UCSD-AML1 (cell line): ENCODE results near the gene DNAH8.

Experiments used
- DNase-seq: peaks from one replicate; lab custom pipeline; 2025; ENCODE audit not compliant: unreplicated experiment; lab: John Stamatoyannopoulos, UW

DNAH8 gene

DNA sequence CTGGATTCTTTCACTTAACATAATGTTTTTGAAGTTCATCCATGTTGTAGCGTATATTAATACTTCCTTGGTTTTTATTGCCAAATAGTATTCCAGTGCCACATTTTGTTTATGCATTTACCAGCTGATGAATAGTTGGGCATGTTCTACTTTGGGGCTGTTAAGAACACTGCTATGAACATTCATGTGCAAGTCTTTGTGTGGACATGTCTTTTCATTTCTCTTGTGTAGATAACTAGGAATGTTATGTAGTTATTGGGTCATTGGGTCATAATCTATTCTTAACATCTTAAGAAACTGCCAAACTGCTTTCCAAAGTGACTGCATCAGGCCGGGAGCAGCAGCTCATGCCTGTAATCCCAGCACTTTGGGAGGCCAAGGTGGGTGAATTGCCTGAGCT is 289.7 kb downstream of the DNAH8 start:
- DNase-seq, result no peak

DNA sequence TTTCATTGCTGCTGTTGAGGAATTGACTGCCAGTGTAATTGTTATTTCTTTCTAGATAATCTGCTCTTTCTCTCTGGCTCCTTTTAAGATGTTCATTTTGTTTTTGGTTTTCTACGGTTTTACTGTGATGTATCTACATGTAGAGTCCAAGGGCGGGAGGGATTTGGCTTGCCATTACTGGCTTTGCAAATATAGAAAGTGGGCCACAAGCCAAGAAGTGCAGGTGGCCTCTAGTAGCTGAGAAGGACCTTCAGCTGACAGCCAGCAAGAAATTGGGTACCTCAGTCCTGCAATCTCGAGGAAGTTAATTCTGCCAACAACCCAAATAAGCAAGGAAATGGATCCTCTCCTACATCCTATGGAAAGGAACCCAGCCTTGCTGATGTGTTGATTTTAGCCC is 290.7 kb downstream of the DNAH8 start:
- DNase-seq, result no peak

DNA sequence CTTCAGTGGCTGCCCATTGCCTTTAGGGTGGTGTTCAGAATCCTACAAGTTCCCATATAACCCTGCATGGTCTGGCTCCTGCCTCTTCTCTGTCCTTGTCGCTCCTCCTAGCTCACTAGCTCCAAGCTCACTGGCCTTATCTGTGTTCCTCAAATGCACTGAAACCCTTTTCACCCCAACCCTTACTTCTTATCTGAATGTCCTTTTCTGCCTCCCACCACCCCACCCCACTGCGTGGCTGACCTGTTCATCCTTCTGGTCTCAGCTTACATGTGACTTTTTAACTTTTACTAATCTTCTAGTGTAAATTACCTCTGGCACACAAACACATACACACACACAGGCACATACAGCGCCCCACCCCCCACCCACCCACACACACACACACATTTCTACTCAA is 292.5 kb downstream of the DNAH8 start:
- DNase-seq, result no peak

DNA sequence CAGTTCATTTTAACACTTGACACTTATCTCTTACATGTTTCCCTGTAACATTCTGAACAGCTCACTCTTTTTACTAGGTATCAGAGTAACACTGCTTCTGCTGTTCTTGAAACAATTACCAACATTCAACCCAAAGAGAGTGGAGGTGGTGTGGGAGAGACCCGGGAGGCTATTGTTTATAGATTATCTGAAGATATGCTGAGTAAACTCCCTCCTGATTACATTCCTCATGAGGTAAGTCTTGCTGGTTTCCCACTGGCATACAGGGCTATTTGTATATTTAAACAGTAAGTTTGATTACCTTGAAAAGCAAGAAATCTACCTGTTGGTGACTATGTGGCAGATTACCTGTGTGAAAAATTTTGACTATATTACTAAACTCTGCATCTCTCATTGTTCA is 293.6 kb downstream of the DNAH8 start:
- no peak for DNase-seq

DNA sequence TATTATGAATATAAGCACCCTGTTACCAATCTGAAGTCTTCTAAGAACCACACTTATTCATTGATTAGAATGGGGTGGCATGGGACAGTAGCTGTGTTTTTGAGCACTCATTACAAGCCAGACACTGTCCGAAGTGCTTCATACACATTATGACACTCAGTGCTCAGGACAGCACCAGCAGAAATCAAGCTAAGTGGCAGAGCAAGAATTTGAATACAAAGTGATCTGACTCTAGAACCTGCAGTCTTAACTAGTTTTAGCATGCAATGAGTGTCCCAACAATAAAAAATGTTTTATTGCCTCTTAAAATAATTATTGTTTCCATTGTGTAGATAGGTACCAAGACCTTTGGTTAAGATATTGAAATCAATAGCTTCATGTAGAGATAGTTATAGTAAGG is 294.4 kb downstream of the DNAH8 start:
- no peak for DNase-seq

DNA sequence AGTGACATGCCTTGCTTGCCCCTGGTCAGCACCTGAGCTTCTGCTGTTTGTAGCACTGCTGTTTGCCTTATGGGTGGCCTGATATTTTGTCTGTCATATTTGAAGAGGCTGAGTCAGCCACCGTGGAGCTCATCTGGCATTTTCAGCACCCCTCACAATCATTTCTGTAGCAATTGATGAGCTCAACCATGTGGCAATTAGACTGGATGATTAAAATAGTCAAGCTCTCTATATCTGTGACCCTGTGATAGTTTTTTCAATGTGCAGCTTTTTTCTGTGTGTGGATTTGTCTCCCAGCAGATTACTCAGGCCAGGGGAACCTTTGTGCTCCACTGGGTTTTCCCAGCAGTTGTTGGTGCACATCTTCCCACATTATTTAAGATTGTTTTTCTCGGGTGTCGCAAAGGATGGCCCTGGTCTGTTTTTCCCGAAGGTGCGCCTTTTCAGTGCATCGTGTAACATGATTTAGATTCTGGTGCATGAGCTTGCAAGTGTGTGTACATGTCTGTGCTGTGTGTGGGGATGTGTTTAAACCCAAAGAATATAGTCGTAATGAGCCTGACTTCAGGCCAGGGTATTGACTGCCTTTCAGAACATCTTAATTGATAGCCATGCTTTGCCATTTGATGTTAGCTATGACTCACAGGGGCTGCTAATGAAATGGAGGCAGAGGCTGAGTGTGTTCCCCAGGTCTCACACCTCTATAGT is 301.9 kb downstream of the DNAH8 start:
- DNase-seq, result no peak

DNA sequence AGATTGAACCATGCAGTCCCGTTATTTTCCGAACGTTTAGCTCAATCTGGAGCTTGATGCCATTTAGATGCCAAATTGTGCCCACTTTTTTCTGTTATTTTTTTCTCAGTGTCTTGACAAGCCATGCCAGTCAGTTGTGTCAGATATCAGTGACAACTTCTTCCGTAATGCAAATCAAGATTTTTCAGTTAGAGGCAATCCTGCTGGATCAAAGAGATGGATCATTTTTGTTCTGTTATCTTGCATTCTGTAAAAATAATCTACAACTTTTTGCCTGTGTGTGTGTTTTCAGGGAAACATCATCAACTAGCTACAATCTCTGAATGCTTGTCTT is 302.4 kb downstream of the DNAH8 start:
- no peak for DNase-seq

DNA sequence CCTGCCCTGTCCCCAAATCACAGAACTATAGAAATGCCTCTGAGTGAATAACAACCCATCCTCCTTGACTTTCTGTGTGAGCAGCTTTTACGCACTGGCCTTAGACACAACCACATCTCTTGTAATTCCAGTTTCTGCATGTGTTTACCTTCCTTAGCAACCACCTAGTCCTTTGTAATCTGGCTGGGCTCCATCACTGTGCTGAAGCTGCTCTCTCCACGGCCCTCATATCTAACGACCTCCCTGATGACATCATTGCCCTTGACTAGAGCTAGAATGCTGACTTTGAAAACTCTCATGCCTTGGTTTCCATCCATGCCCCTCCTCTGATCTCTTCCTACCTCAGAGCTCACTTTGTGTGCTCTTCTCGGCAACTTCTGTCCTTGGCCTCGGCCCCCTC is 303.0 kb downstream of the DNAH8 start:
- no peak for DNase-seq

DNA sequence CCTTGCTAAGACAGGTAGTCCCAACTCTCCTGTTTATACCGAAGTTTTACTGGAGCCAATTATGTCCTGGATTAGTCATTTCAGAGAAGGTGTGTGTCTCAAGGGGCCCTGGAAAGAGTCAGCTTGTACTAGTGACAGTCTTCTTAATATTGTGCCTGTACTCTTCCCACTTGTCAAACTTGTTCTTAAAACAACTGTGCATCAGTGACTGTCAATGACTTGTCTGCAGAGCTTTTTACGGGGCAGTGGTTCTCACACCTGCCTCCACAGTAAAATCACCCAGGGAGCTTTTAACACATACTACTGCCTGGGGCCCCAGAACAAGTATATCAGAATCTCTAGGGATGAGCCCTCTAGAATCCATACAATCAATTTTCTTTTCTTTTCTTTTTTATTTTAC is 305.0 kb downstream of the DNAH8 start:
- DNase-seq, result no peak

DNA sequence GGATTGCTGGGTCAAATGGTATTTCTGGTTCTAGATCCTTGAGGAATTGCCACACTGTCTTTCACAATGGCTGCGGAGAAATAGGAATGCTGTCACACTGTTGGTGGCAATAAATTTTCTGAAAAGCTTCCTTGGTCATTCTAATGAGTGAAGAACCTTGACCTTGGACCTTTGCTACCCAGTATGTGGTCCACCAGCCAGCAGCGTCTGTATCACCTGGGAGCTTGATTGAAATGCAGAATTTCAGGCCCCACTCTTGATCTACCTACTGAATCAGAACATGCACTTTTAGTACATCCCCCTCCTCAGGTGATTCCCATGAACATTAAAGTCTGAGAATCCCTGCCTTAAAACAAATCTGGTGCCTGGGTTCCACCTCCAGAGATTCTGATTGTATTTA is 305.9 kb downstream of the DNAH8 start:
- DNase-seq, result no peak

DNA sequence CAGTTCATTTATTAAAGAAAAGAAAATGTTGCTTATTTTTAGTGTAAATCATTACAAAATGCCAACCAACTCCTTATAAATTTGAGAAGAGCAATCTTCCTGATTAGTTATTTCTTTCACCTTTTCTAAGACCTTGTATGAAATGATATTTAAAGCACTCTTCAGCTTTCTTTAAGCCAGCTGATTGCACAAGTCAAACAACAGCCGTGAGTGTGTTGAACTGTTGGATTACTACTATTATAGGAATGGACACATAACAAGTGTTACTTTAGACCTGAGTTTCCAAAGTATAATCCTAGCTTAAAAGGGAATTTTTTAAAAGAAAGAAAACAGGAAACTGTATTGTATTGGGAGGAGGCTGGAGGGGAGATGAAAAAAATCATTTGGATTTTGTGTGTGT is 306.7 kb downstream of the DNAH8 start:
- no peak for DNase-seq

DNA sequence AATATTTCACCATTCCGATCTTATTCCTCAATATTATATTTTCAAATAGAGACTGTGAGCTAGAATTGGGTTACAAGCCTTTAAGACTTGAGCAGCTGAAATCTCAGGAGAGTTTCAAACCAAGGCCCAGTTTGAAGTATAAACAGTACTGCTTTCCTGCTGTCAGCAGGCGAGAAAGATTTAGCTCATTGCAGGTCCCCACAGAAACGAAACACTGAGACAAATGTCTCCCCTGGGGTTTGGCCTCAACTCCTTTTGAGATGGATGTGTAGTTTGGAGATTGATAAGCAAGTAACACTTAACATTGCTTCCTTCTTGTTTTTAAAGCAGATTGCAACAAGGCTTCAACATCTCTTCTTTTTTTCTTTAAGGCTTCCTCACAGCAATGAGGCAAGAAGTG is 311.1 kb downstream of the DNAH8 start:
- DNase-seq, result no peak

DNA sequence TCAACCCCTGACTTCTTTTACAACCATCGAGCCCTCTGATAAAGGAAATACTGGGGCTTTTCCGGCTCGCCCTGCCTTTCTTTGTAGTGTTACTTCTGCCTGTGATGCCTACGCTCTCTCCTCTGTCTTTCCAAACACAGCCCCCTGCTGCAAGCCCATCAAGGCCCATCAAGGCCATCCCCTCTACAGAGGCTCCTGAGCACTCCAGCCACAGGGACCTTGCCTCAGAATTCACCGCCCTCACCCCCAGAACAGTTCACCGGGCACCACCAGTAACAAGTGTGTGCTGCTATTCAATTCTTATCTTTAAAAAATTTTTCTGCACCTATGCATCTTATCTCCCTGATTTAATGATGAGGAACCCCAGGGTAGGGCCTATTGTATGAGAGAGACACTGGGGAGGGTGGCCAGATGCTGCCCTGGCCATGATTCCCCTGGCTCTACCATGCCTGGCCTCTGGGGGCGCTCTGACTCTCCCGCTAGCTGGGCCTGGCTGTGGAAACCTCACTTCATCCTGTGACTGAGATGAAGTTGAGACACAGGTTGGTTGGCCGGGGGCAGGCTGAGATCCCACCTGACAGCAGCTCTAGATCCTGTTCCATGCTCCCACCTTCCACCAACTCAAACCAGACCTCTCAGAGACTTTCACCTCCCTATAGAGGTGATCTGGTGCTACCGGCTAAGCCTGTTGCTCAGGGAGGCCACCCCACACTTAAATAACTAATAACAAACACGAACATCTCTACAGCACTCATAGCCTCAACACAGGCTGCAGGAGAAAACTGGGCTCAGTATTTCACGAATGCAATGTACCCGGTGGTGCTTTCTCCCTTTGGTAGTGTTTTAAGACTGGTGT is 314.3 kb downstream of the DNAH8 start:
- DNase-seq, result peak; percentile 62

DNA sequence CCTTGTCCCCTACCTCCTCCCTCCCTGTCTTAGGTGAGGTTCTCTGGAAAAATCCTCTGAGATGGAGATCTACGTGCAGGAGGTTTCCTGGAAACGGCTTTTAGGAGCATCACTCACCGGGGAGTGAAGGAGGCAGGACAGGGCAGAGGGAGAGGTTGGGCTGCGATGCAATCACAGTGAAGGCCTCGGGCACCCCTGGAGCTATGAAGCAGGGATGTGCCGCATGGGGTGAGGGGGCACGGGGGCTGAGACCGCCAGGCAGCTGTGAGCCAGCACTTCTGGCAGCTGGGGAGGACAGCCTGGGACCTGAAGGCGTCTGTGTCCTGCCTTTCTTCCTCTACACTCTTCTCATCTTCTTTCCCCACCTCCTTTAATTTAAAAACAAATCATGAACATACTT is 320.6 kb downstream of the DNAH8 start:
- no peak for DNase-seq

DNA sequence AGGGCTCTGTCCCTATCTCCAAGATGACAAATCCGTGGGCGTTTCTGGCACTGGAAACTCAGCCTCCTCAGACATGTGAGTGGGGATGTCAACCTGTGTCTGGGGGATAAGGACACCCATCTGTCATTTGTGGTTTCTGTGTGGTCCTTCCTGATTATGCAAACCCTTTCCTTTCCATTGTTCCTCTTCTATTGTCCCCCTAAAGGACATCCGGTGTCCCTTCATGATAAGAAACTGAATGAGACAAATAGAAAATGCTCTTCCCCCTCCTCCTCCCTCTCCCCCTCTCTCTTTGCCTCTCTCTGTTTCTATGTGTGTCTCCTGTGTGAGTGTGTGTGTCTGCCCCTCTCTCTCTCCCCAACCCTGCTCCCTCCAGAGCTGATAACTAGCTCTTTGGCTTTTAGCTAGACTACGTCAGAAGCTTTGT is 322.0 kb downstream of the DNAH8 start:
- DNase-seq, result no peak

DNA sequence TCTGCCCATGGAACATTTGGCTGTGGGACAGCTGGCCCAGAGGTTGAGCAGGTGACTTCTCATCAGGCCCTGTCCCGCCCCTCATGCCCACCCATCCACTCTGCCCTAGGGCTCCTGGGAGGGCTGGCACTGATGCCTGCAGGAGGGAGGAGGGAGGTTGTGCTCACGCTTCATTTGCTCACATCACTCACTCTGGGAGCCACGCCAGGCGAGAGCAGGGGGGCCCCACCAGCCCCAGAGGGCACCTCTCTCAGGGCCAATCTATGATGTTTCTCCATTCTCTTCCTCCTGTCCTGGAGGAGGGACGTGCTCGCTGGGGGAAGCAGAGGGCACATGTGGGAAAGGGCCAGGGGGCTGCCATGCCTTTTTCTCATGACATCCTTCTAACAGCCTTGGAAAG is 322.6 kb downstream of the DNAH8 start:
- no peak for DNase-seq

DNA sequence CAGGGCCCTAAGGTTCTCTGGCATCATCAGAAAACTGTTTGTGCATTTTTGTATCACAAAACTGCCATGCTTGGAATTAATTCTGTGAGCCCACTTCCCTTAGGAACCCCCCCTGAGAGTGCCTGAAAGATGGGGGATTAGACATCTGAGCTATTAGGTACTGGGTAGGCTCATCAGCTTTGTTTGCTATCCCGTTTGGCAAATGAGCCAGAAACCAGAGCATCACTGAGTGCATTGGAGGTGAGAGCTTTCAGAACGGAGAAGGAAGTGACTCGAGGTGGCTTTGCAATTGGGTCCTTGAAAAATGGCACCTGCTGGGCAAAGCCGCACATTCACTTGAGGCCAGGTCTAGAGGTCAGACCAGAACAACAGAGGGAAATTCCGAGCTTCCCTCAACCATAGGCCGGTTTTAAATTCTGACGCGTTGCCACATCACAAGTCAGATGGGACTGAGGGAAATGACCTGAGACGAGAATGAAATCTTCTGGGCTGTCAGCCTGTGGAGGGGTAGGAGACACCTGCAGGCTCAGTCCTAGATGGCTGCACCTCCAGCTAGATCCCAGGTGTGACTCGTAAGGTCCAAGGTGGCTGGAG is 325.1 kb downstream of the DNAH8 start:
- DNase-seq, result no peak

DNA sequence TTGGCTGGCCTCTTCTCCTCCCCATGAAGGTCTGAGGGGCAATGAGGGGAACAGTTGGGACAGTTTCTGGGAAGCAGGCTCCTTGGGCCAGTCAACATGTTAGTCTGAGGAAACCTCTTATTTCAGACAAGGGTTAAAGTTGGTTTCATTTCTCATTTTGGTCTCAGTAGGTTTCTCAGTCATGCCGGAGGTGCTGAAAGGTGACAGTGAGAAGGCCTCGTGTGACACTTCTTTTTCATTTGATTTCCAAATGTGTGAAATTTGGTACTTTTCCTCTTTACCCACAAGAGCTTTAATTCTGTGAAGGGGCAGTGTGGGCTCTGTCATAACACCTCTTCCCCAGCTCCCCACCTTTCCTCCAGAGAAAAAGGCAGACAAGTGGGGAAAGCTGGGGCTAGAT is 326.0 kb downstream of the DNAH8 start:
- DNase-seq, result no peak

DNA sequence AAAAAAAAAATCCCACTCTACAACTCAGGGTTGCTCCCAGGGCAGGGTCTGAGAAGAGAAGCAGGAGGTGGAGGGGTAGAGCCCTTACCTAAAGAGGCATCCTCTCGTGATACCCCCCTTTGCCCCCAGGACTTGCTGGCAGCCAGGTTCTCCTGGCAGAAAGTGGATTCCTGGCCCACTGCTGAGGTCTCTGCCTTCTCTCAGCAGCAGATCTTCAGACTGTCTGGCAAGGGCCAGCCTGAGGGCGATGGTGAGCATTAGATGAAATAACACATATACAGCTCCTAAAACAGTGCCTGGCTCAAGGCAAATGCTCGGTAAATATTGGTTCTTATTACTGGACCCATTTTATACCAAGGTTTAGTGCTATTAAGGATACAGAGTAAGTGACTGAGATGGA is 328.7 kb downstream of the DNAH8 start:
- DNase-seq, result no peak

DNA sequence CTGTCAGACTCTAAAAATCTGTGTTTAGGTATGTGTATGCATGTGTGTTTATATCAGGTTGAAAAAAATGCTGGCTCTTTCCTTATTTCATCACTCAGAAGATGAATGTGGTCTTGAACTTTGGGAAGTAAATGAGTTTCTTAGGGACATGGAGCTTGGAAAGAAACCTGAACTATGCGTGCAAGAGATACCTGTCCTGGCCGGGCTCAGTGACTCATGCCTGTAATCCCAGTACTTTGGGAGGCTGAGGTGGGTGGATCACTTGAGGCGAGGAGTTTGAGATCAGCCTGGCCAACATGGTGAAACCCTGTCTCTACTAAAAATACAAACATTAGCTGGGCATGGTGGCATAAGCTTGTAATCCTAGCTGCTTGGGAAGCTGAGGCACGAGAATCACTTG is 329.1 kb downstream of the DNAH8 start:
- no peak for DNase-seq

DNA sequence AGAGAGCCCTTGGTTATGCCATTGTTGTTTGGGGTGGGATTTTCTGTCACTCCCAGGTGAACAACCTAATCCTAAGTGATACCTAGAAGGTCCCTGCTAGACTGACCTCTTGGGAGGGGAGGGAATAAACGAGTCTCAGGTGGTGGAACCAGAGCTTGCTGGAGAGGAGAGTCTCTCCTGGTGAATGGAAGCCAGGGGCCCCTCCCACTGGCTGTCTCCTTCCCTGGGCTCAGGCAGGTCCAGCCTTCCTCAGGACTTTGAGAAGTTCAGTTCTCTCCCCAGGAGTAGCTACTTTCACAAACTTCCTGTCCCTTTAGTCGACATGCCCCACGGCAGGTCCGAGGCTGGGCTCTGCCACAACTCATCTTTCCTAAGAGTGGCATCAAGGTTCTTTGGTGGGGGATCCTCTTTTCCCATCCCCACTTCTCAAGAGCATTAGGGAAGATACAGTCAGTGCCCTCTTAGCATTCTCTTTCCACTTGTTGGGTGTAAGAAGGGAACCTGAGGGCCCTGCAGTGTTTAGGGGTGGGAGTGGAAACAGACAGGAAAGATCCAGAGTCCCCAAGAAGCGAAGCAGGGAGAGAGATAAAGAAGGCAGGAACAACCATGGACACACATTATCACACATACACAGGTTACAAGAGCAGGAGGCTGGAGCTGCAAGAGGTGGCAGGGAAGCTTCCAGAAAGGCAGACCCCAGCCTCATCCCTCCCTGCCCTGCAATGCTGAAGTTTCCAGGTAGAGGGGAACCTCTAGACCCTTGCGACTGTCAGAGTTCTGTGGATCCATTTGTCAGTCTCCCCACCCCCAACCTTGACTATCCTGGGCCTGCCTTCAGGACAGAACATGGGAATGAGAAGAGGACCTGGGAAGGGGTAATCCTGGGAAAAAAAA is 332.6 kb downstream of the DNAH8 start:
- DNase-seq, result no peak
